Measurements from ENCODE around the gene TRMT2A. TPM values are rescaled to one million over a fixed set of nuclear protein-coding genes. Genes with fewer than 3 reads are reported as not detected.

Gene TRMT2A
- total RNA-seq, 1 donor from 2014 or later: 70.4 TPM

DNA sequence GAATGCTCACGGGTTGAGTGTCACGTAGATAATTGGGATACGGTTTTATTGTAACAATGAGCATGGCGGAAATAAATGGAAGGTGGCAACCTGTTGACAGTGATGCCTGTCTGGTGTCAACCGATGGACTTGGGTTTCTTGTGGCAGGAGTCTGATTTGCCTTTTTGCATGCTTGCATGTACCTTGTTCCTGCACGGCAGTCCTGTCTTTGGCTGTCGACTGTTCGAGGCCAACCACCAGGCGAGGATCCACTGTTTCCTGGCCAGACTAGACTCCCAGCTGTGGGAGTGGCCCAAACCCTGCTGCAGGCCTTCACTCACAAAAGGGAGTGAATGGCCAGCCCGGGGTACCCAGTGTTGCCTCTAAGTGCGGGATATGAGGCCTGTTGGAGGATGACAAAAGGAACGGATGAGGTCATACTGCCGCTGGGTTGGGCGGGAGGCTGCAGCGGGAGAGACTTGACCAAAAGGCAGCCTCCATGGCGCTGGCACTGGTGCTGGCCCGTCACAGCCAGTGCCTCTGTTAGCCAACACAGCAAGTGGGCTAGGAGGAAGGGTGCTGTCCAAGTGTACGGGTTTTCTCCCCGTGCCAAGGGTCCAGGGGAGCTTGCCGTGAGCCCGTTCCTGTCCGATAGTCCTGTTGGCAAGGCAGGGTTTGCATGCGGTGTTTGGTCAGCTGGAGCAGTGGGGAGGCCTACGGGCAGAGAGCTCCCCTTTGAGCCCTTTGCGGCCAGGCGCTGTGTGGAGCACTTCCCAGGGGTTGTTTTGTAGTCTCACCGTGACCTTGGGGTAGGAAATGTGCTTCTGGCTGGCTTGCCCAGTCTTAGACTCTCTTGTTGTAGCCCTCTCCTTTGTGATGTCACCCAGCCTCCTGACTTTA lies 36.0 kb downstream of the TRMT2A start:
- H3K9me3 ChIP-seq: no peaks in the 10 kb centered on the region
- DNase-seq: peak; percentile 51
- peak overlapping the region; percentile 94 for H3K4me3 ChIP-seq
- TF ChIP-seq, protein P1, sequence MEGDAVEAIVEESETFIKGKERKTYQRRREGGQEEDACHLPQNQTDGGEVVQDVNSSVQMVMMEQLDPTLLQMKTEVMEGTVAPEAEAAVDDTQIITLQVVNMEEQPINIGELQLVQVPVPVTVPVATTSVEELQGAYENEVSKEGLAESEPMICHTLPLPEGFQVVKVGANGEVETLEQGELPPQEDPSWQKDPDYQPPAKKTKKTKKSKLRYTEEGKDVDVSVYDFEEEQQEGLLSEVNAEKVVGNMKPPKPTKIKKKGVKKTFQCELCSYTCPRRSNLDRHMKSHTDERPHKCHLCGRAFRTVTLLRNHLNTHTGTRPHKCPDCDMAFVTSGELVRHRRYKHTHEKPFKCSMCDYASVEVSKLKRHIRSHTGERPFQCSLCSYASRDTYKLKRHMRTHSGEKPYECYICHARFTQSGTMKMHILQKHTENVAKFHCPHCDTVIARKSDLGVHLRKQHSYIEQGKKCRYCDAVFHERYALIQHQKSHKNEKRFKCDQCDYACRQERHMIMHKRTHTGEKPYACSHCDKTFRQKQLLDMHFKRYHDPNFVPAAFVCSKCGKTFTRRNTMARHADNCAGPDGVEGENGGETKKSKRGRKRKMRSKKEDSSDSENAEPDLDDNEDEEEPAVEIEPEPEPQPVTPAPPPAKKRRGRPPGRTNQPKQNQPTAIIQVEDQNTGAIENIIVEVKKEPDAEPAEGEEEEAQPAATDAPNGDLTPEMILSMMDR (IDR thresholded peaks at IDR 0.05): no peak
- H3K27ac ChIP-seq: peak overlapping the region; percentile 80
- peak in 1 of 2 donors; percentile 3 for ATAC-seq
- peaks cover 5% of the 10 kb centered on the region for H3K36me3 ChIP-seq
- H3K27me3 ChIP-seq (ENCODE audit: low read depth): no peaks in the 10 kb centered on the region
- intact Hi-C loops (cut with DNase I): no loop called here
- peaks cover 51% of the 10 kb centered on the region for H3K4me1 ChIP-seq

GRCh38 chr22:20080445-20080775 lies 36.6 kb downstream of the TRMT2A start:
- peaks cover 51% of the 10 kb centered on the region for H3K4me1 ChIP-seq
- intact Hi-C loops (cut with DNase I): no loop called here
- no peaks in the 10 kb centered on the region for H3K9me3 ChIP-seq
- H3K36me3 ChIP-seq: no peaks in the 10 kb centered on the region
- no peaks in the 10 kb centered on the region for H3K27me3 ChIP-seq (ENCODE audit: low read depth)
- H3K4me3 ChIP-seq: peak overlapping the region; percentile 94
- ATAC-seq (peak; percentile 78 to 80), DNase-seq (peak; percentile 80)
- TF ChIP-seq, protein P1 (IDR thresholded peaks at IDR 0.05): no peak
- H3K27ac ChIP-seq: peak overlapping the region; percentile 80

- intact Hi-C loops (cut with DNase I): no loop called here
- Histone ChIP-seq H3K4me3 (peak within 1 kb of the TSS; percentile 94), H3K27ac (peak within 1 kb of the TSS; percentile 80), H3K36me3 (no peaks in the 10 kb centered on the region), H3K9me3 (no peaks in the 10 kb centered on the region), H3K27me3 (ENCODE audit: low read depth) (no peaks in the 10 kb centered on the region), H3K4me1 (peaks cover 47% of the 10 kb centered on the region)
- ATAC-seq (peak; percentile 98), DNase-seq (peak; percentile 94)
- TF ChIP-seq, protein P1 (IDR thresholded peaks at IDR 0.05): no peak
Observed at GRCh38 chr22:20079745-20080444, 37.1 kb downstream of the TRMT2A start, which contains the start of gene DGCR8. TSS of gene DGCR8 (plus strand) at chr22:20080241. CDS start at chr22:20085964, 5,723 bp downstream.

DNA sequence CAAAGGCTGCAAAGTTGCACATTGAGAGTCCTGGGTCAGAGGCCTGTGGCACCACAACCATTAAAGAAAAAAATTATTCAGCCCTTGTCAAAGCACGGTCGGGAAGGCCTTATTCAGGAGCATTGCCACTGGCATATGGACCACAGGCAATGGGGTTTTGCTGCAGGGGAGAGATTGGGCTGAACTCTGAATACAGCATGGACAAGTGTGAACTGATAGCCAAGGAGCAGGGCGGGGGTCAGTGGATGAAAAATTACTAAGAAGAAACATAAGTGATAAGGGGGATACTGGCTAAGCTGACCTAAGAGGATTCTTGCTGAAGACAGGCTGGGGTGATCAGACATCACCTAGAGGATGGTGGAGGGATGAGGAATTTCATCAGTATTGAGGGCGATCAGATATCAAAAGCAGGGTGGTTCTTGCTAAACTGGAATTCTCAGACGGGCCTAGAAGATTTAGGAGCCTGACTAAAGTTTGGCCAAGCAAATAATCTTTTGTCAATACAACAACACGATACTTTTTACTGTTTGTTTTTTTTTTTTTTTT lies 40.3 kb downstream of the TRMT2A start:
- peak; percentile 6 for DNase-seq
- no peak for ATAC-seq
- TF ChIP-seq, protein P1 (IDR thresholded peaks at IDR 0.05): no peak
- Histone ChIP-seq H3K27me3 (ENCODE audit: low read depth) (no peaks in the 10 kb centered on the region), H3K27ac (no peak overlapping the region), H3K9me3 (no peaks in the 10 kb centered on the region), H3K36me3 (no peaks in the 10 kb centered on the region), H3K4me1 (peaks cover 15% of the 10 kb centered on the region), H3K4me3 (no peak overlapping the region)
- intact Hi-C loops (cut with DNase I): no loop called here

DNA sequence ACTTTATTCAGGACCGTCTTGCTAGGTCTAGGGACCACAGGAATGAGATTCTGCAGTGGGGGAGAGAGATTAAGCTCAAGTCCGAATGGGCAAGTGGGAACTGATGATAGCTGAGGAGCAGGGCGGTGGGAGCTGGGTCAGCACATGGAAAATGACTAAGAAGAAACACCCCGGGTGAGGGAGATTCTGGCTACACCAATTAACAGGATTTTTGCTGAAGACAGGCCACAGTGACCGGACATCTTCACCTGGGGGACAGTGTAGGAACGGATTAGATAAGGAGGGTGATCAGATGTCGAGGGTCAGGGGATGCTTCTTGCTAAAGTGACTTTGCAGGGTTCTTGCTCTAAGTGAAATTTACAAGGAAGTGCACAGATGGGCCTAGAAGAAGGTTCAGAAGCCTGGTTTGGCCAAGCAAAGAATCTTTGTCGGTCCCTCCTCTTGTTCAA lies 45.5 kb downstream of the TRMT2A start:
- TF ChIP-seq, protein P1 (IDR thresholded peaks at IDR 0.05): no peak
- Histone ChIP-seq H3K27me3 (ENCODE audit: low read depth) (no peaks in the 10 kb centered on the region), H3K4me3 (no peak overlapping the region), H3K27ac (no peak overlapping the region), H3K36me3 (no peaks in the 10 kb centered on the region), H3K9me3 (no peaks in the 10 kb centered on the region), H3K4me1 (no peaks in the 10 kb centered on the region)
- ATAC-seq (no peak), DNase-seq (no peak)
- intact Hi-C loops (cut with DNase I): no loop called here
